Urothelium cell line (cell line): Measurements from ENCODE around the gene INO80.
"Not testable (repeated sequence)": the region's sequence is repeated elsewhere in the genome, so short reads cannot be mapped to it uniquely, and the experiment has no call there.

ENCODE experiments used
- DNase-seq: peaks from one replicate; pipeline ENCODE4 v3.0.0; 2011; ENCODE audit warnings: low spot score, mixed read lengths
- FAIRE-seq: peaks from 2 replicates; lab custom pipeline; 2011; peaks lifted over from hg19 to GRCh38; lab: Jason Lieb, UNC

The INO80 gene

GRCh38 chr15:41116962-41117252 is 827 bp upstream of the INO80 start:
- DNase-seq (no peak), FAIRE-seq (no peak)

GRCh38 chr15:41115652-41116115 is 396 bp downstream of the INO80 start:
- DNase-seq, result peak; percentile 45
- no peak for FAIRE-seq

DNA sequence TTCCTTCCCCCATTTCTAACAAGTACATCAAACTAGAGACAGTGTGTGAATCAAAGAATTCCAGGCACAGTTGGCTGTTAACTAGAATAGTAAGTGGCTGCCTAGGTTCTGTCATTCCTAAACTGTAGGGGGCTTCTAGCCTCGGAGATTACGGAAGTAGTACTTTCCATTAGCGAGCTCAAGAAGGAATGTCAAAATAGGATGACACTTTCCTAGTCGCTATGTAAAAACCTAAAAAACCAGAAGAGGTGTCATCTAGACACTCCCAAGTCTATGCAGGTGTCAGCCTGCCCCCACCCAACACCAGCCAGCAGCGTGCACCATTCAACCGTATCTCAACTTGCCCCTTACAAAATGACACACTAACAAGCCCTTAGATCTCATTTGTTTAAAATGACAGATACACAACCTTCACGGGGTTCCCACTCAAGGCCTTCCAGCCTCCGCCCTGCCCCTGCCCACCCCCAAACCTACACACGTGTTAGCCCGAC is 874 bp downstream of the INO80 start:
- no peak for FAIRE-seq
- peak; percentile 18 for DNase-seq

GRCh38 chr15:41106947-41107346 is 9.1 kb downstream of the INO80 start:
- DNase-seq (no peak), FAIRE-seq (no peak)

GRCh38 chr15:41105348-41106334 is 10.4 kb downstream of the INO80 start:
- FAIRE-seq (no peak), DNase-seq (no peak)

DNA sequence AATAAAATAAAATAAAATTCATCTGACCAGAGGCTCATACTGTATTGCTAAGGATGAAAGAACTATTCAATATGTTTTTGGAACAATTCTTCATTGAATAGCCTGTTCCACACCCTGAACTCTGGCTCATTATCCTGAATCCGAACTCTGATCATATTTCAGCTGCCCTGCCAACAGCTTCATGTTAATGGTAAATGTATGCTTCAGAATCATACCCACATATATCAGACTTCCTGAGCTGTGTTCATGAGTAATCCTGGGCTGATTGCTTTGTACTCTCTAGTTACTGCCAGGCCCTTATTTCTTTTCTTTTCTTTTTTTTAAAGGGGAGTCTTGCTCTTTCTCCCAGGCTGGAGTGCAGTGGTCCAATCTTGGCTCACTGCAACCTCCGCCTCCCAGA is 11.8 kb downstream of the INO80 start:
- FAIRE-seq (no peak), DNase-seq (no peak)

- FAIRE-seq (no peak), DNase-seq (no peak)
Measured at GRCh38 chr15:41102854-41103253, 13.2 kb downstream of the INO80 start.

DNA sequence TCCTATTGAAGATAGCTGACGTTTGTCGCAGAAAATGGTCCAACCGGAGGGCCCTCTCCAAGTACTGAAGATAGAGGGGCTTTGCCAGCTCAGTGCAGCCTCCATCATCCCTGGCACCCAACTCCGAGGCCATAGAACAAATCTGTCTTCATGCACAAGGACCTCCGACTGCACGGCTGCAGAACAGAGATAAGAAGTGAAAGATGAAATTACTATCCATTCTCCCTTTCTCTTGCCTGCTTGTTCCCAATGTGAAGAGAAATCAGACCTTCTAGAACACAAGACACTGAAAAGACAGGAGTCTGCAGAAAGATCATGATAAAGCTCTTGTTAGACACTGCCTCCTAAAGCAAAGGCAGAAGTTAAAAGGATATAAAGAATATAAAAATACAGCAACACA is 19.9 kb downstream of the INO80 start:
- FAIRE-seq (no peak), DNase-seq (no peak)

- DNase-seq (no peak), FAIRE-seq (no peak)
Measured at GRCh38 chr15:41085029-41085428, 31.1 kb downstream of the INO80 start.

- DNase-seq (no peak), FAIRE-seq (no peak)
Measured at GRCh38 chr15:41080144-41080543, 35.9 kb downstream of the INO80 start.

- FAIRE-seq (no peak), DNase-seq (no peak)
Measured at GRCh38 chr15:41079717-41080116, 36.4 kb downstream of the INO80 start.

GRCh38 chr15:41078879-41079278 is 37.2 kb downstream of the INO80 start:
- FAIRE-seq, DNase-seq: not testable (repeated sequence)

- FAIRE-seq (no peak), DNase-seq (no peak)
Measured at GRCh38 chr15:41078125-41078524, 38.0 kb downstream of the INO80 start.

GRCh38 chr15:41073028-41073427 is 43.1 kb downstream of the INO80 start:
- FAIRE-seq (no peak), DNase-seq (no peak)

- FAIRE-seq (no peak), DNase-seq (no peak)
Measured at GRCh38 chr15:41072013-41072412, 44.1 kb downstream of the INO80 start.

GRCh38 chr15:41066516-41066915 is 49.6 kb downstream of the INO80 start:
- DNase-seq, result no peak
- no peak for FAIRE-seq

DNA sequence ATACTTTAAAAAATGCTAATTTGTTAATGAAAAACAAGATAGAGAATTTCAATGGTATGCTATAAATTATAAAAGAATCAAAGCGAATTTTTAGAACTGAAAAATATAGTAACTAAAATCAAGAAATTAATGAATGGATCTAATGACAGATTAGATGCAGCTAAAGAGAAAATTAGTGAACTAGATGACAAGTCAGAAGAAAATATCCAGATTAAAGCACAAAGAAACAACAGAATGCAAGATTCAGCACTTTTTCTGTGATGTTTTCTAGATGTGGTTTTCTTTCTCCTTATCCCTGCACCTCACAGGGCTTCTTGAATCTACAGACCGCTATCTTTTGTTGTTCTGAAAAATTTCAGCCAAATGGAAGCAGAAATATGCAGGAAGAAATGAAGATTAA is 54.4 kb downstream of the INO80 start:
- DNase-seq, result no peak
- no peak for FAIRE-seq

- DNase-seq (no peak), FAIRE-seq (no peak)
Measured at GRCh38 chr15:41060505-41060904, 55.6 kb downstream of the INO80 start.

GRCh38 chr15:41056810-41057209 is 59.3 kb downstream of the INO80 start:
- FAIRE-seq, result no peak
- no peak for DNase-seq

GRCh38 chr15:41055706-41056105 is 60.4 kb downstream of the INO80 start:
- FAIRE-seq, result no peak
- DNase-seq, result no peak

GRCh38 chr15:41051139-41051538 is 64.9 kb downstream of the INO80 start:
- DNase-seq (no peak), FAIRE-seq (no peak)

- no peak for FAIRE-seq
- DNase-seq, result no peak
Measured at GRCh38 chr15:41048852-41049251, 67.2 kb downstream of the INO80 start.
